Measurements from ENCODE around the gene RHBDL3. TPM values are rescaled to one million over a fixed set of nuclear protein-coding genes. Genes with fewer than 3 reads are reported as not detected.

Gene RHBDL3
- total and polyA plus RNA-seq, 4 donors, result 0.02 to 0.17 (median 0.05) TPM; not detected in 1

DNA sequence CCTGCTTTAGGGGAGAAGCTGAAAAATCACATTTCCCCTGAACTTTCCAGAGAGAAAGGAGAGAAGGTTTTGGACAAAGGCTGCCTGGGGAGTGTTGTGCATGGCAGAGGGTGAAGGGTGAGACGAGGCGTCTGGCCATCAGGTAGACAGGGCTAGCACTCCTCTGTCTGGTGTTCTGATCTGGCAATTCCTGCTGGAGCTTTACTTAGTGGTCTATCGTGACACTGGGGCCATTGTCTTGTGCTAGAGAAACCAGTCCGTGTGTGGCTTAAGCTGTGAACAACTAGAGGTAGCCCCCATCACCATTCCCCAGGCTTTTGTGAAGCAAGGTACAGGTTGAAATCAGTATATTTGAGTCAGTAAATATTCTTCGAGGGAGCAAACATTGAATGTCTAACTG is 8.5 kb downstream of the RHBDL3 start:
- no peaks in the 10 kb centered on the region for H3K36me3 ChIP-seq (ENCODE audit: control insufficient read depth in 4 of 4, insufficient read depth in 3 of 4, low read depth in 1 of 4, low read length in 3 of 4)
- no peak for DNase-seq (ENCODE audit: low spot score)
- H3K4me1 ChIP-seq (ENCODE audit: control insufficient read depth in 4 of 4, insufficient read depth in 4 of 4, low read length in 3 of 4), result no peaks in the 10 kb centered on the region
- no peak overlapping the region for H3K9ac ChIP-seq (ENCODE audit: low read depth in 1 of 2, low read length in 2 of 2)
- 74% methylated on average over 5 of the region's 5 CpGs for WGBS
- H3K27ac ChIP-seq (ENCODE audit: low read depth in 1 of 2, low read length in 2 of 2), result no peak overlapping the region
- H3K9me3 ChIP-seq (ENCODE audit: control insufficient read depth in 4 of 4, low read length in 3 of 4), result no peaks in the 10 kb centered on the region
- TF ChIP-seq MAX (IDR thresholded peaks at IDR 0.05) (no peak), JUND (IDR thresholded peaks at IDR 0.05) (no peak), SP1 (IDR thresholded peaks at IDR 0.05) (no peak), ZBTB33 (IDR thresholded peaks at IDR 0.05) (no peak), RAD21 (IDR thresholded peaks at IDR 0.05) (no peak), FOXA2 (IDR thresholded peaks at IDR 0.05) (no peak), EGR1 (IDR thresholded peaks at IDR 0.05; ENCODE audit: low read depth in 2 of 2) (no peak), CTCF (IDR thresholded peaks at IDR 0.05; ENCODE audit: low read depth, low read length, missing input control) (no peak), REST (IDR thresholded peaks at IDR 0.05) (no peak), YY1 (IDR thresholded peaks at IDR 0.05) (no peak), HNF4G (IDR thresholded peaks at IDR 0.05) (no peak), RXRA (IDR thresholded peaks at IDR 0.05) (no peak), TAF1 (conservative IDR thresholded peaks at IDR 0.05) (no peak), FOXA1 (IDR thresholded peaks at IDR 0.05) (no peak), NR2F2 (IDR thresholded peaks at IDR 0.05) (no peak), GABPA (IDR thresholded peaks at IDR 0.05 in 1 of 2, conservative IDR thresholded peaks at IDR 0.05 in 1 of 2) (no peak), HNF4A (conservative IDR thresholded peaks at IDR 0.05) (no peak)
- TF ChIP-seq, protein P1, sequence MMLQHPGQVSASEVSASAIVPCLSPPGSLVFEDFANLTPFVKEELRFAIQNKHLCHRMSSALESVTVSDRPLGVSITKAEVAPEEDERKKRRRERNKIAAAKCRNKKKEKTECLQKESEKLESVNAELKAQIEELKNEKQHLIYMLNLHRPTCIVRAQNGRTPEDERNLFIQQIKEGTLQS (IDR thresholded peaks at IDR 0.05), result no peak
- H3K27me3 ChIP-seq (ENCODE audit: control insufficient read depth in 4 of 4, insufficient read depth in 4 of 4, low read length in 3 of 4), result peaks cover 0 to 5% (median under 1%) of the 10 kb centered on the region in 4 donors
- no peak overlapping the region for H3K4me3 ChIP-seq (ENCODE audit: low read depth in 1 of 3, low read length in 3 of 3)
